Thyroid gland (tissue), 4 donors: Measurements from ENCODE around the gene E2F6. TPM values are rescaled to one million over a fixed set of nuclear protein-coding genes. Genes with fewer than 3 reads are reported as not detected.

Experiments
- DNase-seq, 2 donors: peaks; one replicate each; pipeline ENCODE4 v3.0.0-alpha.2; 2019
- H3K27ac ChIP-seq, 3 donors: fragments of 200-600 bp; sonication (generic); 1 replicate in 2 of 3; 2 replicates in 1 of 3; pipeline ENCODE4 v1.5.1; 2016 to 2019; ENCODE audit warnings: mild to moderate bottlenecking in 1 of 3, moderate library complexity in 1 of 3
- H3K27me3 ChIP-seq: fragments of 200-600 bp; sonication (generic); one replicate; pipeline ENCODE4 v1.5.1; 2019
- H3K36me3 ChIP-seq, 2 donors: fragments of 200-600 bp; sonication (generic); one replicate each; pipeline ENCODE4 v1.5.1; 2016 to 2019
- H3K4me1 ChIP-seq, 2 donors: fragments of 200-600 bp; sonication (generic); one replicate each; pipeline ENCODE4 v1.5.1; 2017 to 2019
- H3K4me3 ChIP-seq, 3 donors: fragments of 200-600 bp; sonication (generic); replicated peaks in 1 of 3; 1 replicate in 2 of 3; 2 replicates in 1 of 3; pipeline ENCODE4 v1.5.1; 2016; ENCODE audit warnings: mild to moderate bottlenecking in 1 of 3
- H3K9me3 ChIP-seq: fragments of 200-600 bp; sonication (generic); one replicate; pipeline ENCODE4 v1.5.1; 2017
- POLR2A ChIP-seq, 2 donors: fragments of 450-650 bp; IDR thresholded peaks; one replicate each; pipeline ENCODE4 v1.6.1; 2017; ENCODE audit warnings: antibody characterized with exemption in 2 of 2, mild to moderate bottlenecking in 2 of 2, moderate library complexity in 1 of 2
- WGBS, 2 donors: methylation state at CpG; one replicate each; pipeline ENCODE4 v1.1.5; 2017; 5-methylcytosine and 5-hydroxymethylcytosine counted together
- intact Hi-C: fragments of 100-400 bp; cut with DNase I; formaldehyde crosslinking; loops from one replicate; pipeline ENCODE4 v1.15.1; 2023
- total RNA-seq, 4 donors: library from RNA; depleted of rRNA; stranded (reverse); fragments of >200 nt; gene quantifications; one replicate each; pipeline ENCODE4 v1.2.3, GENCODE V29; 2016
- TF ChIP-seq, protein P1 (sequence below), 6 experiments: fragments of 200-600 bp in 3 of 6; fragments of 450-650 bp in 3 of 6; sonication (generic) in 3 of 6; IDR thresholded peaks; one replicate each; pipeline ENCODE4 v1.5.1; 2016 to 2019; ENCODE audit warnings: antibody characterized with exemption in 6 of 6, mild to moderate bottlenecking in 2 of 6, inconsistent platforms in 1 of 6, moderate library complexity in 1 of 6

The E2F6 gene
- total RNA-seq, 4 donors from 2014 or later = 15.7 to 26.2 (median 21.2) TPM

DNA sequence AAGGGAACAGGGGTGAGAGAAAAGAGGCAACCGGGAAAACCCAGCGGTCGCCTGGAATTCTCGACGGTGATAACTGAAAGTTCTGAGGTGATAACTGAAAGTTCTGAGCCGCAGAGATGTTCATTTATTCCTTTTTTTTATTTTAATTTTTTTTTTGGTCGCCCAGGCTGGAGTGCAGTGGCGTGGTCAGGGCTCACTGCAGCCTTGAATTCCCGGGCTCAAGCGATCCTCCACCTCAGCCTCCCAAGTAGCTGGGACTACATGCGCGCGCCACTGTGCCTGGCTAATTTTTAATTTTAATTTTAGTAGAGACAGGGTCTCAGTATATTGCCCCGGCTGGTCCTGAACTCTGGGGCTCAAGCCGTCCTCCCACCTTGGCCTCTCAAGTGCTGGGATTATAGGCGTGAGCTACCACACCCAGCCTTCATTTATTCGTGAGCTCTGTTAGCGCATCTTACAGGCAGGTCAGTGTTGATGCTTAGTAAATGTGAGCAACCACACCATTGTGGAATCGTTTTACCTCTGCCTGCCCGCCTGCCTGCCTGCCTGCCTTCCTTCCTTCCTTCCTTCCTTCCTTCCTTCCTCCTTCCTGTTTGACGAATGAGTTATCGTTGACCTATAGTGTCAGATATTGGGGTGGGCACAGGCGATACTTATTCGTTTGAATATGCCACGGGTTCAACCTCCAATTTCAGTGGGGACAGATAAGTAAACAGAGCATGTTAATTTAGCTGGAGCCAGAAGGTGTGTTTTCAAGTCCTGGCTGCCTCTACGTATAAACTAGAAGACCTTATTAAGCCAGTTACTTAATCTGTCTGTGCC, 557 bp upstream of the E2F6 start:
- WGBS, 2 donors = 38 to 43% methylated on average over 26 of the region's 26 CpGs
- TF ChIP-seq POLR2A (IDR thresholded peaks at IDR 0.05) = no peak
- TF ChIP-seq, protein P1, sequence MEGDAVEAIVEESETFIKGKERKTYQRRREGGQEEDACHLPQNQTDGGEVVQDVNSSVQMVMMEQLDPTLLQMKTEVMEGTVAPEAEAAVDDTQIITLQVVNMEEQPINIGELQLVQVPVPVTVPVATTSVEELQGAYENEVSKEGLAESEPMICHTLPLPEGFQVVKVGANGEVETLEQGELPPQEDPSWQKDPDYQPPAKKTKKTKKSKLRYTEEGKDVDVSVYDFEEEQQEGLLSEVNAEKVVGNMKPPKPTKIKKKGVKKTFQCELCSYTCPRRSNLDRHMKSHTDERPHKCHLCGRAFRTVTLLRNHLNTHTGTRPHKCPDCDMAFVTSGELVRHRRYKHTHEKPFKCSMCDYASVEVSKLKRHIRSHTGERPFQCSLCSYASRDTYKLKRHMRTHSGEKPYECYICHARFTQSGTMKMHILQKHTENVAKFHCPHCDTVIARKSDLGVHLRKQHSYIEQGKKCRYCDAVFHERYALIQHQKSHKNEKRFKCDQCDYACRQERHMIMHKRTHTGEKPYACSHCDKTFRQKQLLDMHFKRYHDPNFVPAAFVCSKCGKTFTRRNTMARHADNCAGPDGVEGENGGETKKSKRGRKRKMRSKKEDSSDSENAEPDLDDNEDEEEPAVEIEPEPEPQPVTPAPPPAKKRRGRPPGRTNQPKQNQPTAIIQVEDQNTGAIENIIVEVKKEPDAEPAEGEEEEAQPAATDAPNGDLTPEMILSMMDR (IDR thresholded peaks at IDR 0.05) = no peak
- H3K27me3 ChIP-seq = no peaks in the 10 kb centered on the region
- H3K27ac ChIP-seq = peak overlapping the region in 2 of 3 donors; percentile 67 to 84
- peaks cover 0 to 3% of the 10 kb centered on the region in 2 donors for H3K4me1 ChIP-seq
- peak overlapping the region; percentile 21 to 65 (median 55) for H3K4me3 ChIP-seq
- DNase-seq = peak in 1 of 2 donors; percentile 28
- no peaks in the 10 kb centered on the region for H3K36me3 ChIP-seq
- intact Hi-C loops = no loop called here
- H3K9me3 ChIP-seq = no peaks in the 10 kb centered on the region

DNA sequence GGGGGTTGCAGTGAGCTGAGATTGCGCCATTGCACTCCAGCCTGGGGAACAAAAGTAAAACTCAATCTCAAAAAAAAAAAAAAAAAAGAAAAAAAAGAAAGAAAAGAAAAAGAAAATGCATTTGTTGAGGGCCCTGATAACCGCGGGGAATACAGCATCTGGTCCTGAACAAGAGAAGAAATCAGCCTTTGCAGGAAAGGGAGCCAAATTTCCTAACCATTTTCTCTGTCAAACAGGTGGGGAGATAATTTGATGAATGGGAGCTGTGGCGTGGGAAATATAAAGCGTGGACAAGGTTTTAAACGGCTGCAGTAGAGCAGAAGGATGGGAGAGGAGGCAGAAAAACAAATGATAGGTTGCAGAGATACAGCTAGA, 864 bp downstream of the E2F6 start:
- DNase-seq = no peak
- H3K27ac ChIP-seq = peak overlapping the region in 2 of 3 donors; percentile 67 to 84

DNA sequence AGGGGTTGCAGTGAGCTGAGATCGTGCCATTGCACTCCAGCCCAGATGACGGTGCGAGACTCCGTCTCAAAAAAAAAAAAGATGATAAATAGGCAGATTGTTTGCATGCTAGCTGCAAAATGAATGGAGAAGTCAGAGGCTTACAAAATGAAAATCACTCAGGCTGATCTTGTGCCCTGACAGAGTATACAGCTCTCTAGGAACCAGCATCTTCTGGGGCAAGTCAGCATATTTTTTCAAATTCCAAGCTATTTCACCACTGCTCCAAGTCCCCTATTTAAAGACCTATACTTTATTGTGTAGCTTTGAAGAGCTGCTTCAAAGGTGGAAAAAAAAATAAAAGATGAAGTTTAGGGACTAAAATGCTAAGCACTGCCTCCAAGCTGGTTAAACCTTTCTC, 6.1 kb downstream of the E2F6 start:
- intact Hi-C loops = no loop called here
- no peak overlapping the region for H3K4me3 ChIP-seq
- 98 to 100% methylated on average over 4 of the region's 4 CpGs for WGBS, 2 donors
- no peak overlapping the region for H3K27ac ChIP-seq
- no peak for DNase-seq
- no peaks in the 10 kb centered on the region for H3K36me3 ChIP-seq
- TF ChIP-seq, protein P1 (IDR thresholded peaks at IDR 0.05) = no peak
- TF ChIP-seq POLR2A (IDR thresholded peaks at IDR 0.05) = no peak
- peaks cover 4 to 20% of the 10 kb centered on the region in 2 donors for H3K4me1 ChIP-seq
- H3K9me3 ChIP-seq = no peaks in the 10 kb centered on the region
- no peaks in the 10 kb centered on the region for H3K27me3 ChIP-seq

More for the DNA sequence above, 864 bp downstream of the E2F6 start:
- WGBS, 2 donors = 62 to 67% methylated on average over 6 of the region's 6 CpGs
- Histone ChIP-seq H3K9me3 (no peaks in the 10 kb centered on the region), H3K36me3 (no peaks in the 10 kb centered on the region), H3K27me3 (no peaks in the 10 kb centered on the region), H3K4me1 (peaks cover 6 to 7% of the 10 kb centered on the region in 2 donors), H3K4me3 (peak overlapping the region; percentile 55 to 65 (median 59))
- intact Hi-C loops = no loop called here
- TF ChIP-seq, protein P1 (IDR thresholded peaks at IDR 0.05) = no peak
- TF ChIP-seq POLR2A (IDR thresholded peaks at IDR 0.05) = no peak

DNA sequence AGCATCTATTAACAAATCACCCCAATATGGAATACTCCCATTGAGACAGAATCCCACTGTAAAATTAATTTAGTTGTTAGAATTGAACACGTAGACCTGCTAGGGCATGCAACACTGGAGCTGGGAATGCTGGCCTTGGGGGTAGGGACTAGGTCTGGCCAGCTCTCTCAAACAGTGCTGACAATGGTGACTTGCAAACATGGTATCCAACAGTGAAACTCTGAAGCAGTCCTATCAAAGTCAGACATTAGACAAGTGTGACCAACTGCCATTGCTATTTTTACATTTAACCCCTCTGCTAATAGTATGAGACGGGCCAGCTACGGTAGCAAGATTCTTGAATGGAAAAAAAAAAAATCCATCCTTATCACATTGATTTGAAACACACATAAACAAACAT, 7.2 kb downstream of the E2F6 start:
- TF ChIP-seq, protein P1 (IDR thresholded peaks at IDR 0.05) = no peak
- DNase-seq = no peak
- peaks cover 4 to 20% of the 10 kb centered on the region in 2 donors for H3K4me1 ChIP-seq
- H3K4me3 ChIP-seq = no peak overlapping the region
- no peaks in the 10 kb centered on the region for H3K36me3 ChIP-seq
- no peaks in the 10 kb centered on the region for H3K9me3 ChIP-seq
- 86 to 90% methylated on average over 3 of the region's 3 CpGs for WGBS, 2 donors
- no peaks in the 10 kb centered on the region for H3K27me3 ChIP-seq
- intact Hi-C loops = no loop called here
- H3K27ac ChIP-seq = no peak overlapping the region

DNA sequence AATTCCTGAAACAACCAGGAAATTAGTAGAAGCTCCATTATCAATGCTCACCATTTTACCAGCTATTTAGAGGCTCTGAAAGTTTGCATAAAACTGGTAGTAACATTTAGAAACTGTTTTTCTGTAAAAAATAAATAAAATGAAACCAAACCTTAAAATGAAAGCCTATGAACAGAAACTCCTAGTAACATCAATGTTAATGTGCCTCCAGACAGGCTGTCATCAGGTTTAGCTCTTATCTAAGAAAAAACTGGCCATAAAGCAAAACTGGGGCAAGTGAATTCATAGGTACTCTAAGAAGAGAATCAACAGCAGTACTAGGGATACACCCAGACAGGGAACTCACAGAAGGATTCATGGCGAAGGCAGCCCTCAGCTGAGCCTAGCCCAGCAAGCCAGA, 8.0 kb downstream of the E2F6 start:
- no peaks in the 10 kb centered on the region for H3K9me3 ChIP-seq
- no peak overlapping the region for H3K27ac ChIP-seq
- H3K4me3 ChIP-seq = no peak overlapping the region
- peaks cover 5 to 6% of the 10 kb centered on the region in 2 donors for H3K36me3 ChIP-seq
- H3K4me1 ChIP-seq = peaks cover 4 to 20% of the 10 kb centered on the region in 2 donors
- 94% methylated on average over 1 of the region's 1 CpG for WGBS, 2 donors
- no peaks in the 10 kb centered on the region for H3K27me3 ChIP-seq
- TF ChIP-seq, protein P1 (IDR thresholded peaks at IDR 0.05) = no peak
- no peak for TF ChIP-seq POLR2A (IDR thresholded peaks at IDR 0.05)
- intact Hi-C loops = no loop called here
- no peak for DNase-seq
